HCEC 1CT (cell line): ENCODE results near the gene CENPK.
"Not testable (repeated sequence)": the region's sequence is repeated elsewhere in the genome, so short reads cannot be mapped to it uniquely, and the experiment has no call there.

ENCODE experiments used
- DNase-seq: peaks from one replicate; pipeline ENCODE4 v3.0.0-alpha.2; 2017

CENPK gene

GRCh38 chr5:65489119-65489518 lies 73.8 kb downstream of the CENPK start:
- no peak for DNase-seq

- not testable (repeated sequence) for DNase-seq
Observed at GRCh38 chr5:65488038-65488687, 74.8 kb downstream of the CENPK start.

- not testable (repeated sequence) for DNase-seq
Observed at GRCh38 chr5:65486803-65487202, 76.2 kb downstream of the CENPK start.

GRCh38 chr5:65485405-65485804 lies 77.6 kb downstream of the CENPK start:
- DNase-seq = no peak

- peak; percentile 85 for DNase-seq
Observed at GRCh38 chr5:65483546-65484346, 79.2 kb downstream of the CENPK start.

DNA sequence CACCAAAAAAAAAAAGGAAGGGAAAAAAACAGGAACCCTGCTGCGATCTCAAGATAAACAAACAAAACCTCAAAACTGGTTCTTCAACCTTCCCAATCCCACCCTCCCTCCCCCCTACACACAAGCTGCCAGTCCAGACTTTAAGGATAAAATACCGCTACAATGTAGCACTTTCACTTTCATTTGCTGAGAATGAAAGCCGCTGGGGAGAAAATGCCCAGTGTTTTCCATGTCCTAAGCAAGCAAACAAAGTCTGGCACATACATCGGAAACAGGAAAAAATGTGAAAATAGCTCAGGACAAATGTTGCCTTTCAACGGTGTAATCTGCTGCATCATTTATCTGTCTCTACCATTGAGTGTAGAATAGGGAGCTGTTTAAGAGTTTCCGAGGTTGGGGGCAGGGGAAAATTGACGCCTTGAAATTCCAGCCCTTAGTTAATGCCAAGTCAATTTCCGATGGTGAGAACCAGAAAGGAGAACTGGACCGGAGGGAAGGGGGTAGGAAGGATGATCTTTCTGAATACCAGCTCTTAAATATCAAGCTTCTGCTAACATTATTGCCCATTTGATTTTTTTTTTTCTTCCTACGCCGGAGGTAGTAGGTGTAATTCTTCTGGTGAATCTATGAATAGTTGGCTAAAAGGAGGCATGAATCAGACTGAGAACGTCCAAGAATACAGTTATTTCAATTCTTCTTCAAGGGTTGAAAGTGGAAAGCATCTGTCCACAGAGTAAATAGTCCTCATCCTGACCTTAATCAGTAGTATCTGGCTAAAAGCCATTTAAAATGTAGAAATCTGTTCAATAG lies 80.0 kb downstream of the CENPK start:
- peak; percentile 55 for DNase-seq

DNA sequence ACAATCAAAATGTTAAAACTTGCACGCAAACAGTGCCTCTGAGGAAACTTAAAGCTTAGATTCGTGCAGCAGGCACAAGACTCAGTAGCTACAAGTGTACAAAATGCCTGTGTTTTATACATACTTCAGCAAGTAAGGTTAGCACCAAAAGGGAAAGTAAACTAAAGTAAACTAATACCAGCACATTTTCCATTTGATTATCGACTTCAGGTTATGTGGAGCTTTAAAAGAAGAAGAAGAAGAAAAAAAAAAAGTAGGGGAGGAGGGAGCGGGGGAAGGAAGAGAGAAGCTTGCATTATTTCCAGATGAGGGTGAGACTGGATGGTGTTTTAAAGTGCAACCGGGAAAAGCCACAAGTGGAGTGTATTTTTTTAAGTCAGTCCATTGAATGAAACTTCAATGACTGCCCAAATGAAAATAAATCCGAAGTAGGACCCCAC lies 80.7 kb downstream of the CENPK start:
- DNase-seq = peak; percentile 45

DNA sequence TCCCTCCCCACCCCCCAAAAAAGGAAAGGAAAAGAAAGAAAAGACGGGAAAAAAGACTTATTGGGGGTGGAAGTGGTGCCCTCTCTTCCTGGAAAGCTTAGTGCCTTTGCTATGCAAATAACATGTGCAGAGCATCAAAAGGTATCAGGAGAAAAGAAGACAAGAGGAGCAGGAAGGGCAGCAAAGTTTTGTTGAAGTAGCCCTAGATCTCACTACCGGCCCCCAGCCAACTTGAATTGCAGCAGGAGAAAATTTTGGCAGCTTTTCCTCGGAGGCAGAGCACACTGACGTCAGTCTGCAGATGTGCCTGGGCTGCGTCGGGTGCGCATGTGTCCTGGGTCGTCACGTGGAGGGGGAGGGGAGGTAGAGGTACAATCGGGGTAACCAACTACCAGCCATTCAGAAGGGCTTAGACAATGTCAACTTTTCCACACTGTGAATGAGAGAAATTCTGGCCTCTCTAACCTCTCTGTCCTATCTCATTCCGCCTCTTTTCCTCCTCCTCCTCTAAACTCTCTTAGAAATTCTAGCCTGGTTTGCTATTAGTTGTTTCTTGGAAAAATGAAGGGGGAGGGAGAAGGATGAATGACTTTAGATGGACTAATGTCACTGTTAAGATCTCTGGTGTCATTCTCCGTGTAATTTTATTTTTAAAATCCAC lies 81.2 kb downstream of the CENPK start, which contains the start of gene ADAMTS6:
Gene ADAMTS6, minus strand, starts transcription at position 286 of the 661 bp plus-strand sequence. CDS start 8,247 bp downstream, outside the sequence.
- peak; percentile 97 for DNase-seq

GRCh38 chr5:65481171-65481581 lies 81.8 kb downstream of the CENPK start:
- no peak for DNase-seq

DNA sequence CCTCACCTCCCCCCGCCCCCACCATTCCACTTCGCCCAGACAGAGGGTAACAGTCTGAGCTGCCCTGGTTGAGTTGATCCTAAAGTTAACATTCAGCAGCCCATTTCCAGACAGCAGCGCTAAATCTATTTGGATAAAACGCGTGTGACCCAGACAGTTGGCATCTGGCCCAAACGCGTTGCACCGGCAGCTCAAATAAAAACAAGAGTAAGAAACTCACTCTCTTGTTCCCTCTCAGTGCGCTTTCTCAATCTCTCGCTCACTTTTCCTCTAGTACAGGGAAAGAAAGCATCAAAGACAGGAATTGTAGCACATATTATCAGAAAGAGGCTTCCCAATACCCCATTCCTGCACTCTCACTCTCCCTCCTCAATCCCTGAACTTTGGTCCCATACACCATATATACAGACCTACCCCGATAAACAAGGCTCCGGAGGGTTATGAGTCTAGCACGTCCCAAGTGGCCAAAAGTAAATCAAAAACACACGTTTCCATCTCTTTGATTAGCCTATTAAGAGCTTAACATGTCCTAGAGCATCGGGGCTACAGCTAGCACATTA lies 82.6 kb downstream of the CENPK start:
- peak; percentile 72 for DNase-seq

DNA sequence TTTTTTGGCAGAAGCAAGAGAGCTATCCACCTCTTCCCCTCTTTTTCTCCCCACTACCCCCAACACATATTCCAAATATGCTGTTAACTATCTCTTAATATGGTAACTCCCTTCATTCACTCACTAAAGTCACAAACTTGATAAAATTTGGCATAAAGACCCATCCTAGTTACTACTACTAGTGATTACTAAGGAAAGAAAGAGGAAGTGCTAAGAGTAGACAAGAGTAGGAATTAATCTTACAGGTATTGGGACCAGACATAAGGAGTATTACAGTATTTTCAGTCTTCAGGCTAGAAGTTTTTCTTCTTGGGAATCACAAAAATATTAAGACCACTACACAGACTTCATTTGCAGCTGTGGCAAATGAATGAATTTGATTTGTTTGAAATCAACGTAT lies 83.4 kb downstream of the CENPK start:
- DNase-seq = no peak

GRCh38 chr5:65478336-65478735 lies 84.6 kb downstream of the CENPK start:
- no peak for DNase-seq

- DNase-seq = no peak
Observed at GRCh38 chr5:65475895-65476294, 87.1 kb downstream of the CENPK start.

DNA sequence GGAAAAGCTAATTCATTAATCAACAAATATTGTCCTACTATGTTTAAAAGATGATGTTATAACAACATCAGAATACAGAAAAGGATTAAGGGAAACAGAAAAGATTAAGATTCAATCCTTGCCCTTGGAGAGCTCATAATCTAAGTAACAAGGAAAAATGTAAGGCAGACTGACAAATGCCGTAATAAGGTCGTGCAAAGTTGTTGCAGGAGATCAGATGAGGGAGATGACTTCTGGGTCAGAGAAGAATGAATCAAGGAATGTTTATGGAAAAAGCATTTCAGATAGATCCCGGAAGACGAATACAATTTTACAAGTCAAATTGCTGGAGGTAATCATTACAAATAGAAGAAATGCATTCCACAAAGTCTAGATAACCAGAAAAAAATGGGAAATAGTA lies 87.6 kb downstream of the CENPK start:
- DNase-seq = peak; percentile 66

- DNase-seq = peak; percentile 23
Observed at GRCh38 chr5:65474130-65474711, 88.7 kb downstream of the CENPK start.

GRCh38 chr5:65468633-65469032 lies 94.3 kb downstream of the CENPK start:
- DNase-seq = no peak
